Activated T-helper 9 cell treated with anti-CD3 and anti-CD28 coated beads, Interleukin-2, amount 50 U/mL, for 16 hours (primary cell): Measurements from ENCODE around the gene ZMAT5.

Experiments
- DNase-seq: peaks from one replicate; pipeline ENCODE4 v3.0.0-alpha.2; 2020; ENCODE audit warnings: low read depth

ZMAT5 gene

GRCh38 chr22:29683536-29683935 is 83.3 kb downstream of the ZMAT5 start:
- no peak for DNase-seq
